GM21528 (cell line): Measurements from ENCODE around the gene APBA1.
"Not testable (repeated sequence)": the region's sequence is repeated elsewhere in the genome, so short reads cannot be mapped to it uniquely, and the experiment has no call there.

Experiments
- ATAC-seq: cut with Tn5 transposase; IDR thresholded peaks from one replicate; pipeline ENCODE4 v1.9.1; 2021; ENCODE audit warnings: mild to moderate bottlenecking, moderate library complexity; ENCODE audit not compliant: unreplicated experiment, low FRiP score

Gene APBA1

GRCh38 chr9:69421908-69422801 lies 250.0 kb downstream of the APBA1 start:
- ATAC-seq: no peak

- no peak for ATAC-seq
These were observed 251.4 kb downstream of the APBA1 start for GRCh38 chr9:69420611-69421270.

DNA sequence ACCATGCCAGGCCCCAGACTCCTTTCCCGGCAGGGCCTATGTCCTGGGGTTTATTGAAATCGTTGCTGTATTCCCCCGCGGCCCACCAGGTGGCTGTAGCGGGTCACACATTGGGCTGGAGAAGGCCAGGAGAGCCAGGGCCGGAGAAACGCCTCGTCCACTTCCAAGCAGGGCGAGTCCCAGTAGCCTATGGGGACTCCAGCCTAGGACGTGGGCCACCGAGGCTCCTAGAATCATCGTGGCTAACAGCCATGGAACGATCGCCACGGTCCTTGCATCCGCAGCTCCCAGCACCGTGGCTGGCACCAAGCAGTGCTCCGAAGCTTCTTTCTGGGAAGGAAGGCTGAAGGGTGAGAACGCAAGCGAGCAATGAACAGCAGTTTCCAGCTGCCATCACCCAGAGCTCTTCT lies 259.4 kb downstream of the APBA1 start:
- ATAC-seq: no peak

GRCh38 chr9:69411931-69412740 lies 260.0 kb downstream of the APBA1 start:
- ATAC-seq: no peak

- ATAC-seq: no peak
These were observed 260.9 kb downstream of the APBA1 start for GRCh38 chr9:69411246-69411645.

- ATAC-seq: not testable (repeated sequence)
These were observed 262.2 kb downstream of the APBA1 start for GRCh38 chr9:69409936-69410335.

DNA sequence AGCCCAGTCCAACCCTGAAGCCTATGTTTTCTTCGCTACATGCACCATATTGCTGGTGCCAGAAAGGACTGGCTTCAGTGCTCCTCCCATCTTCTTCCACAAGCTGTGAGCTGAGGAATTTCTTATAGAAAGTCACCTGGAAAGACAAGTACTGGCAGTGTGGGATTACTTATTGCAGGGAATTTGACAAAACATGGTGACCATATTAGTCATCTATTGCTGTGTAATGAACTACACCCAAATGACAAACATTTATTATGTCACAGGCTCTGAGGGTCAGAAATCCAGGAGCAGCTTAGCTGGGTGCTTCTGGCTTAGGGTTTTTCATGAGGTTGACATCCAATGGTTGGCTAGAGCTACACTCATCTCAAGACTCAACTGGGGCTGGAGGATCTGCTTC lies 271.7 kb downstream of the APBA1 start:
- ATAC-seq: no peak

DNA sequence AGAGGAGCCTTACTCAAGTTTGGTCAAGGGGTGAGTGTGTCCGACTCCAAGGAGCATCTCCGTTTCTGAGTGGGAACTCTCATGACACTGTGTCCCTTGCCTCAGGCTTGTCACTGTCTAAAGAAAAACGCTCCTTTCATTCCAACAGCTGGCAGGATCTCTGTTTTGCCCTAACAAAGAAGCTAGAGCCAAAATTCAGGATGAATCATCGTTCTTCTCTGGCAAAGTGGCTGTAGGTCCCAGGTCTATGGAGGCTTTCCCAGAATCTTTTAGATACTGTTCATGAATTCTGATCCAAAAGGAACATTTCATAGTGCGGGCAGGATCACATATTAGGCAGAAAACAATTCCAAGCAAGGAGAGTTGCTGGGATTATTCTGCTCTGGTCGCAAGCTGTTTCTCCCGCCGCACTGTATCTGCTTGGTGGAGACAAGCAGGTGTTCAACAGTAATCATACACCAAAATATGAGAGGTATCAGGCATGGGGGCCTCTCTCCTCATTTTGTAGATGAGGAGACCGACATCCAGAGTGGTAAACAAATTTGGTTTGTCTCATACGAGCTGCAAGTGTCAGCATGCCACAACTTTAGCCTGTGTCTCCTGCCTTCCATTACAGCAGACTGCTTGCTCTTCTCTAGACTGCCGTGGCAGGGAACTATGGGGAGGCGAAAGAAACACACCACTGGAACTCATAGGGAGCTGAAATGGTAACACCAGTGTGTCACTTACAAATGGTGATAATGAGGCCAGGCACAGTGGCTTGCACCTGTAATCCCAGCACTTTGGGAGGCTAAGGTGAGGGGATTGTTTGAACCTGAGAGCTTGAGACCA lies 274.6 kb downstream of the APBA1 start:
- ATAC-seq: no peak

DNA sequence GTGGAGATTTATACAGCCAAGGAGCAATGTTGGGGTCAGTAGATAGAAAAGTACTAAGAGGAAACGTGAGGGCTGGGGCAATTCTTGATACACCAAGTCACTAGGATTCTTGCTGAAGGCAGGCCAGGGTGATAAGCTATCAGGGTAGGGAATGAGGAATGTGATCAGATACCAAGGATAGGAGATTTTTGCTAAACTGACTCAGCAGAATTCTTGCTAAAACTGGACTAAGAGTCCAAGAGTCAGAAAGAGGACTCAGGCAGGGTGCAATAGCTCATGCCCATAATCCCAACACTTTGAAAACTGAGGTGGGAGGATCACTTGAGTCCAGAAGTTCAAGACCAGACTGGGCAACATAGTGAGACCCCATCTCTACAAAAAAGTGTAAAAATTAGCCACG lies 275.4 kb downstream of the APBA1 start:
- no peak for ATAC-seq

DNA sequence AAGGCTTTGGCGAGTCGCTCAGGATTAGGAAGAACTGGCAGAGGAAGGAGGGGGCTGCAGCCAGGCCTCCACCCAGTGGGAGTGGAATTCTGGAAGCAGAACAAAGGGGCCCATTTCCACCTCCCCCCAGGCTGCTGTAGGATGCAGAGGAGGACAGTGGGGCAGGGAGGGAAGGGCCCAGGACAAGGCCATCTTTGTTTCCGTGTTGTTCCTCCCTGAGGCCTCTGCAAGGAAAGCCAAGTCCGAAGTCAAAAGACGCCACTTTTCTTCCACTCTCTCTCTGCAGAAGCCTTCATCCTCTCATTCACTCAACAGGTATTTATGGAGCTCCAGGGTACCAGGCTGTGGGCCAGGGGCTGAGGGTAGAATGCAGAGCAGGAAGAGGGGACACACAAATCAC lies 276.5 kb downstream of the APBA1 start:
- no peak for ATAC-seq

DNA sequence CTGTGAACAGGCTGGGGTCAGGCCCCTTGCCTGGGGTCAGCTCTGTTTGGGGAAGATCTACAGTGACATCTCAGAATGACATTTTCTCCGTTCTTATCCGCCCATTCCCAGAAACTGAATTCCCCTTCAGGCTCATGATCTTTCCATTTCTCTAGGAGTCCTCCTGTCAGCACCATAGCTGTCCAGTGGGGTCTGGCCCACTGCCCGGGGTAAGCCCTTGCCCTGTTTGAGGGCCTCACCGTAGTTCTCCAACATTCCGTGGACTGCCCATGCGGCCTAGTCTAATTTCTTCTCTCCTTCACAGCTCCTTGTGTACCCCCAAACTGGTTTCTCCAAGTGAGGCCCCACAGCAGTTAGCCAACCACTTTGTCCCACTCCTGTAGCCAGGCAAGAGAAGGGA lies 278.7 kb downstream of the APBA1 start:
- no peak for ATAC-seq

DNA sequence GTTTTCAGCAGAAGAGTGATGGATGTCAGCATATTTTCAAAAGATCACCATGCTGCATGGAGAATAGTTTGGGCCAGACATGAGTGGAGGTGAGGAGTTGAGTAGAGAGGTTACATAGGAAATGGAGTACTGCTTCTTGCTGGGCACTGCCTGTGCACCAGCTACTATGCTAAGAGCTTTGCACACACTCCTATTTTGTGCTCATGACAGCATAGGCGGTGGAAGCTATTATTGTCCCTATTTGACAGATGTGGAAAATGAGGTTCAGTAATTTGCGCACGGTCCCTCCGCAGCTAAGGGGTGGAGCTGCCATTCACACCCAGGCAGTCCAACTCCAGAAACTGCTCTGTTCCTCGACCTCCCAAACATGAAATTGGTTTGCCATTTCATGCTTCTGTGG lies 279.3 kb downstream of the APBA1 start:
- no peak for ATAC-seq

- no peak for ATAC-seq
These were observed 280.2 kb downstream of the APBA1 start for GRCh38 chr9:69391946-69392345.

DNA sequence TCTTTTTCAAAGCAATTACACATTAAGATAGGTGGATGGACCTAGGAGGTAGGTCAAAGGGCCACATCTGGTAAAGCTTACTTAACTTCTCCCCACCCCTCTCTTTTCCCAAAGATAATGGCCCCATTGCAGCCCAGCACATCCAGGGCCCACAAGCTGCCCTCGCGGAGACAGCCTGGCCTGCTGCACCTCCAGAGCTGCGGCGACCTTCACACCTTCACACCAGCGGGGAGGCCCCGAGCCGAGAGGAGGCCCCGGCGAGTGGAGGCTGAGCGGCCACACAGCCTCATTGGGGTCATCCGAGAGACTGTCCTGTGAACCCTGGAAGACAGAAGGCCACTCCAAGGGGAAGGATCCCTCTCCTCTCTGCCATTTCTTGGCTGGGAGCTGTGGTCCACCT lies 280.7 kb downstream of the APBA1 start:
- ATAC-seq: no peak

GRCh38 chr9:69389437-69389995 lies 282.7 kb downstream of the APBA1 start:
- no peak for ATAC-seq

- ATAC-seq: no peak
These were observed 283.6 kb downstream of the APBA1 start for GRCh38 chr9:69388596-69388995.

DNA sequence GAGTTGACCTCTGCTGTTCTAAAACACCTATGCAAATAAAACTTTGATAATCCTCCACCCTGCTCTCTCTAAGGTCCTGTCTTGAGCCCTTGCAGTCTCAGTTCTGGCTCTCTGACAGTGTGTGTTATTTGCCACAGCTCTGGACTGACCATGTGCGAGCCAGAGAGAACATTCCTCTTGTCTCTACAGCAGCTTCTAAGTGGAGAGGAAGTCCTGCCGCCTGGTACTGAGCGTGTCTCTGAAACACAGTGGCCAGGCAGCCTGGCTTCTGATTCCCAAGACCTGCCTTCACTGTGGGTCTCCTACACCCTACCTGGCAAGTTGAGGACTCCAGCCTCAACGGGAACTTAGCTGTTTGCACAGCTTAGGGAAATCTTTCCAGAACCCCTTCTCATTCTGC lies 285.5 kb downstream of the APBA1 start:
- no peak for ATAC-seq

- no peak for ATAC-seq
These were observed 286.6 kb downstream of the APBA1 start for GRCh38 chr9:69385581-69386033.

GRCh38 chr9:69382135-69382534 lies 290.0 kb downstream of the APBA1 start:
- ATAC-seq: no peak

DNA sequence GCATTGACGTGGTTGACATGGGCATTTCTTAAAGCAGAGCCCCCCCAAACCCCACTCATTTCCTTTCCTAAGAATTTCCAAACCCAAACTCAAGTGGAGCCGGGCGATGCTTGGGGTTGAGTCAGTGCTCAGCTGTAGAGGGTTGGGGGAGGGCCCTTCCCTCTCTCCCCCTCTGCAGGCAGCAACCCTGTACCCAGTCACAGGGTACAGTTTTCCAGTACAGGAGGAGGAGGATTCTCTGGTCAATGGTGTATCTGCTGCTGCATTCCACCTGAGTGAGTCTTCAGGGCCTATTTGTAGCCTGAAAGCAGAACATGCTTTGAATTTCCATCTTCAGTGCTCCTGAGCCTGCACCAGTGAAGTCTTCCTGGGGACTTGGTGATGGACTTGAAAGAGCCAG lies 291.4 kb downstream of the APBA1 start:
- no peak for ATAC-seq
